Activated CD4-positive, alpha-beta T cell treated with anti-CD3 and anti-CD28 coated beads, Interleukin-2, amount 10 ng/mL, durations not matched to agents 24 days and 14 days (primary cell): ENCODE measurements around the gene ADAP1. TPM values are rescaled to one million over a fixed set of nuclear protein-coding genes. Genes with fewer than 3 reads are reported as not detected.

Experiments
- DNase-seq: peaks from one replicate; pipeline ENCODE4 v3.0.0; 2022
- H3K27ac Mint-ChIP-seq: one replicate; pipeline ENCODE4 v1.8.0; 2022; ENCODE audit warnings: mild to moderate bottlenecking, mixed read lengths
- H3K27me3 Mint-ChIP-seq: one replicate; pipeline ENCODE4 v1.8.0; 2022; ENCODE audit warnings: mixed read lengths
- H3K36me3 Mint-ChIP-seq: one replicate; pipeline ENCODE4 v1.8.0; 2022; ENCODE audit warnings: low read depth, mild to moderate bottlenecking, mixed read lengths
- H3K4me1 Mint-ChIP-seq: one replicate; pipeline ENCODE4 v1.8.0; 2021; ENCODE audit warnings: mixed read lengths
- H3K4me3 Mint-ChIP-seq: one replicate; pipeline ENCODE4 v1.8.0; 2022; ENCODE audit warnings: mild to moderate bottlenecking, moderate library complexity, mixed read lengths
- H3K9me3 Mint-ChIP-seq: one replicate; pipeline ENCODE4 v1.8.0; 2021; ENCODE audit warnings: mixed read lengths
- intact Hi-C: fragments of 100-400 bp; cut with micrococcal nuclease; formaldehyde crosslinking; loops from one replicate; pipeline ENCODE4 v1.15.1; 2023
- total RNA-seq: library from RNA; stranded (reverse); gene quantifications from 2 replicates; pipeline ENCODE4 v1.2.3, GENCODE V29; 2022

Gene ADAP1
- total RNA-seq, 1 donor from 2014 or later = 65.9 TPM

DNA sequence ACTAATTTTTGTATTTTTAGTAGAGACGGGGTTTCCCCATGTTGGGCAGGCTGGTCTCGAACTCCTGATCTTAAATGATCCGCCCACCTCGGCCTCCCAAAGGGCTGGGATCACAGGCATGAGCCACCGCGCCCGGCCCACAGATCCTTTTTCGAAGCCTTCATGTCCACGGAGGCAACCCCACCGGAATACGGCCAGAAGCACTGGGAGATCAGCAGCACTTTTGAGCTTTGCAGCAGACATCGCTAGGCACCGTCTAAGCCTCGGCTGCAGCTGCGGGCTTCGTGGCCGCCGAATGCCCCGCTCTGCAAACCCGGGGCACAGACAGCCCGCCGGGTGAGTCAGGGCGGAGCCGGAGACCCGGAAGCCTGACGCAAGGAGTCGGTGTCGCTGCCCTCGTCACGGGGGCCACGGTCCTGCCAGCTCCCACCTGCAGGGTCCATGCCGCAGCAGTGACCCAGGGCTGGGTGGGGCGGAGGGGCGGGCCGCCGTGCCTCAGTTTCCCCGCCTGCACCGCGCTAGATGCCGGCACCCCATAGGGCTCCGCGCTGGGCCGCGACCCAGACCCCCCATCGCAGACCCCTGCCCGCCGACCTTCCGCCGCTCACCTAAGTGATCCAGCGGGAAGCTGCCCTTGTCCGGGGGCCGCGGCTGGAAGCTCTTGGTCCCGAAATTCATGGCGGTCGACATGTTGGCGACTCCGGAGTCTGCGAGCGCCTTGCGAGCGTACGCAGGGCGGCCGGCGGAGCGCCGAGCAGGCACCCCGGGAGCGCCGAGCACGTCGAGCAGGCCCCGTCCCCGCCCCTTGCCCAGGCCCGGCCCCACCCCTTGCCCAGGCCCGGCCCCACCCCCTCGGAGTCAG, 20.6 kb upstream of the ADAP1 start, which contains the start of gene COX19:
Gene COX19, minus strand, starts transcription at position 730 of the 862 bp plus-strand sequence. Its CDS starts 40 bp downstream, at position 690.
- Mint-ChIP-seq H3K4me3 (peak within 1 kb of the TSS; percentile 95), H3K36me3 (peaks cover 31% of the 10 kb centered on the region), H3K27ac (peak within 1 kb of the TSS; percentile 93), H3K4me1 (peaks cover 13% of the 10 kb centered on the region), H3K9me3 (no peaks in the 10 kb centered on the region), H3K27me3 (no peaks in the 10 kb centered on the region)
- intact Hi-C loops = loop anchor here (1.0 to 10.0 kb wide), 6 partner anchors 20 to 160 kb away; partner anchors contain the start of genes ADAP1, GET4 and GPR146
- peak; percentile 96 for DNase-seq

GRCh38 chr7:974172-974571, 19.7 kb upstream of the ADAP1 start:
- Mint-ChIP-seq H3K36me3 (peaks cover 33% of the 10 kb centered on the region), H3K27ac (peak overlapping the region; percentile 93), H3K27me3 (no peaks in the 10 kb centered on the region), H3K9me3 (no peaks in the 10 kb centered on the region), H3K4me1 (peaks cover 13% of the 10 kb centered on the region), H3K4me3 (peak overlapping the region; percentile 95)
- peak; percentile 69 for DNase-seq
- intact Hi-C loops = loop anchor here (2.0 to 10.0 kb wide), 4 partner anchors 19 to 161 kb away; partner anchors contain the start of genes ADAP1 and GPR146

- intact Hi-C loops = loop anchor here (10.0 kb wide), 1 partner anchor 161 kb away; a partner anchor contains a TSS
- no peak for DNase-seq
- peaks cover 39% of the 10 kb centered on the region for H3K36me3 Mint-ChIP-seq
- H3K27me3 Mint-ChIP-seq = no peaks in the 10 kb centered on the region
- no peaks in the 10 kb centered on the region for H3K9me3 Mint-ChIP-seq
- peak overlapping the region; percentile 48 for H3K27ac Mint-ChIP-seq
- H3K4me3 Mint-ChIP-seq = peak overlapping the region; percentile 51
- H3K4me1 Mint-ChIP-seq = peaks cover 13% of the 10 kb centered on the region
Measured at GRCh38 chr7:973312-973711, 18.8 kb upstream of the ADAP1 start.

DNA sequence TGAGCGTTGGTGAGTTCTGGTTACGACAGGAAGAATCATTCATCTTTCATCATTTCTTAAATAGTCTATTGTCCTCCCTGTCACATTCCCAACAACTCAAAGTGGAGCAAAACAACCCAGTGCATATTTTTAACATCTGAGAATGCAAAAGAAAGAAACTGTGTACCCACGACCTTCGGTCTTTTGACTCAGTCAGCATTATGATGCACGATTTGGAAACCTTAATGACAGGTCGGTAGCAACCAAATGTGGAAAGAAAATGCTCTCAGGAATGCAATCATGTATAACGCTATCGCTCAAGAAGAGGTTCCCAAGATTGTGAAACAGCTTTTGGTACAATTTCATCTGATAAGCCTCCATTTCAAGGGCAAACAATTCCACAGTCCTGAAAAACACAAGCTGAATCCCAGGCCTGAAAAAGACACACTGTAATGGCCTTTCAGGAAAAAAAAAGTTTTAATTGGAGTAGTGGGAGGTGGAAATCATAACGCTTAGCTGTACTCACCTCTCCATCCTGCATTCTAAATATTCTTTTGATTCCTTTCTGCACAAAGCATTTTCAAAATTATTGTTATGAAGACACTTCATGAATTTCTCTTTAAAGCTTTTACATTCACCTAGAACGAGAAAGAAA, 18.3 kb upstream of the ADAP1 start:
- no peaks in the 10 kb centered on the region for H3K27me3 Mint-ChIP-seq
- no peak for DNase-seq
- H3K9me3 Mint-ChIP-seq = no peaks in the 10 kb centered on the region
- H3K4me3 Mint-ChIP-seq = peak overlapping the region; percentile 51
- H3K27ac Mint-ChIP-seq = no peak overlapping the region
- intact Hi-C loops = loop anchor here (10.0 kb wide), 1 partner anchor 162 kb away; a partner anchor contains a TSS
- H3K36me3 Mint-ChIP-seq = peaks cover 44% of the 10 kb centered on the region
- peaks cover 14% of the 10 kb centered on the region for H3K4me1 Mint-ChIP-seq

- no peak for DNase-seq
- H3K9me3 Mint-ChIP-seq = no peaks in the 10 kb centered on the region
- H3K4me1 Mint-ChIP-seq = peaks cover 14% of the 10 kb centered on the region
- intact Hi-C loops = loop anchor here (10.0 kb wide), 1 partner anchor 163 kb away; a partner anchor contains a TSS
- H3K27me3 Mint-ChIP-seq = no peaks in the 10 kb centered on the region
- no peak overlapping the region for H3K4me3 Mint-ChIP-seq
- H3K36me3 Mint-ChIP-seq = peaks cover 51% of the 10 kb centered on the region
- peak overlapping the region; percentile 25 for H3K27ac Mint-ChIP-seq
Measured at GRCh38 chr7:972110-972509, 17.6 kb upstream of the ADAP1 start.

DNA sequence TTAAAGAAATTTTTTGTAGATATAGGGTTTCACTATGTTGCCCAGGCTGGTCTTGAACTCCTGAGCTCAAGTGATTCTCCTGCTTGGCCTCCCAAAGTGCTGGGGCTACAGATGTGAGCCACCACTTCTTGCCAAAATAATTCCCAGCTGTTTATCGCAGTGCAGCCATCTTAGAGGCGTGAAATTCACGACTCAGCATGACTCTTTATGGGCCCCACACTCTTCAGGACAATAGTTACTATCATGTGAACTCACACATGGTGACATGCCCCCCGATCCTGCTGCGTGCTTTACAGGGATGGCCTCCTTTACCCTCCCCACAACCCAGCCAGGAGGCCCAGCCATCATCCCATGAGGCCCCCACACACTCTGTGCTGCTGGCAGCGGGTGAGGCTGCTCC, 16.3 kb upstream of the ADAP1 start:
- H3K36me3 Mint-ChIP-seq = peaks cover 53% of the 10 kb centered on the region
- H3K27me3 Mint-ChIP-seq = no peaks in the 10 kb centered on the region
- no peak overlapping the region for H3K27ac Mint-ChIP-seq
- H3K4me3 Mint-ChIP-seq = no peak overlapping the region
- DNase-seq = no peak
- peaks cover 18% of the 10 kb centered on the region for H3K4me1 Mint-ChIP-seq
- H3K9me3 Mint-ChIP-seq = no peaks in the 10 kb centered on the region
- intact Hi-C loops = loop anchor here (10.0 kb wide), 1 partner anchor 164 kb away; a partner anchor contains a TSS

DNA sequence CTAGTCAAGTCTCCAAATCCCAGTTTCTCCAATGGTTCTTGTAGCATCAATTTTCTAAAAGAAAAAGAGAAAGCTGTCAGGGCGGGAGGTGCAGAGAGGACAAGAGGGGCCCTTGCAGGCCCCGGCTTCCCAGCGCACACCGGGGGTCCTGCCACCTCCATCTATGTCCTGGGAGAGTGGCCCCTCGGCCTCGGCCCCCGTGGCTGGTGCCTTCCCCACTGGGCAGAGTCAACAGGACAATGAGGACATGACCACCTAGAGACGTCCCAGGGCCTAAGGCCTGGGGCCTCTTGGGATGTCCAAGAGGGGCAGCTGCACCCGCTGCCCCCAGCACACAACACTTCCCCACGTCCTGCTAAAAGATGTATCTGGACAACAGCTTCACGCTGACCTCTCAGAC, 14.9 kb upstream of the ADAP1 start:
- intact Hi-C loops = no loop called here
- H3K4me3 Mint-ChIP-seq = no peak overlapping the region
- no peak overlapping the region for H3K27ac Mint-ChIP-seq
- peaks cover 15% of the 10 kb centered on the region for H3K4me1 Mint-ChIP-seq
- H3K27me3 Mint-ChIP-seq = no peaks in the 10 kb centered on the region
- no peak for DNase-seq
- no peaks in the 10 kb centered on the region for H3K9me3 Mint-ChIP-seq
- peaks cover 49% of the 10 kb centered on the region for H3K36me3 Mint-ChIP-seq

GRCh38 chr7:968205-969105, 14.0 kb upstream of the ADAP1 start:
- Mint-ChIP-seq H3K36me3 (peaks cover 46% of the 10 kb centered on the region), H3K27ac (no peak overlapping the region)

DNA sequence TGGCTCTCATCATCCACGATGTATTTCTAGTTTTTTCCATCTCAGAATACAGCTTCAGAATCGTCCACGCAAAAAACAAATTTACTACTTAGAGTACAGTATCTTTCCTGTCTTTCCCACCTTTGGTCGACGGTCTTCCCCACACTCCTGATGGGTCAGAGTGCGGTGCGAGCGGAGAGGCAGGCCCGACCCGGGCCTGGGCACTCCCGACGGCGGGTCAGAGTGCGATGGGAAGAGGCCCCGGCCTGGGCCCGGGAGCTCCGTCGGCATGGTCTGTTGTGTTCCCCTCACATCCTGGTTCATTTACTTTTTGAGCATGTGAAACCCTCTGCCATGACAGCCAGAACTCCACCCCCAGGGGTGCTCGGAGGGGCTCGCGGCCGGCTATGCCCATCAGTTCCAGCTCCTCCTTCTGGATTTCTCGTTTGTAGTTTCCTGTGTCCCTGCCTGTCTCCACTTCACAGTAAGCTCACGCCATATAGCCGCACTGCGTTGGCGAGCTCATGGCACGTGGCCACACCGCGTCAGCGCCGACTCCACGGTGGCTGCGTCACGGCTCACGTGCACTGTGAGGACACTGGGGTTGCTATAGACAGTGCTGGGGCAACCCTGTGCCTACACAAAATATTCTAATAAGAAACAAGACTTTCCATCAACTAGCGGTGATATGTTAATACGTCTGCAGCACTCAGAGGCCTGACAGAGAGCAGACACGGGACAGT, 13.0 kb upstream of the ADAP1 start:
- Mint-ChIP-seq H3K27ac (no peak overlapping the region), H3K9me3 (no peaks in the 10 kb centered on the region)
- intact Hi-C loops = no loop called here

More at GRCh38 chr7:968205-969105, 14.0 kb upstream of the ADAP1 start:
- H3K27me3 Mint-ChIP-seq = peaks cover 2% of the 10 kb centered on the region
- H3K4me3 Mint-ChIP-seq = no peak overlapping the region
- H3K9me3 Mint-ChIP-seq = no peaks in the 10 kb centered on the region
- intact Hi-C loops = no loop called here
- H3K4me1 Mint-ChIP-seq = peaks cover 14% of the 10 kb centered on the region
- DNase-seq = no peak

DNA sequence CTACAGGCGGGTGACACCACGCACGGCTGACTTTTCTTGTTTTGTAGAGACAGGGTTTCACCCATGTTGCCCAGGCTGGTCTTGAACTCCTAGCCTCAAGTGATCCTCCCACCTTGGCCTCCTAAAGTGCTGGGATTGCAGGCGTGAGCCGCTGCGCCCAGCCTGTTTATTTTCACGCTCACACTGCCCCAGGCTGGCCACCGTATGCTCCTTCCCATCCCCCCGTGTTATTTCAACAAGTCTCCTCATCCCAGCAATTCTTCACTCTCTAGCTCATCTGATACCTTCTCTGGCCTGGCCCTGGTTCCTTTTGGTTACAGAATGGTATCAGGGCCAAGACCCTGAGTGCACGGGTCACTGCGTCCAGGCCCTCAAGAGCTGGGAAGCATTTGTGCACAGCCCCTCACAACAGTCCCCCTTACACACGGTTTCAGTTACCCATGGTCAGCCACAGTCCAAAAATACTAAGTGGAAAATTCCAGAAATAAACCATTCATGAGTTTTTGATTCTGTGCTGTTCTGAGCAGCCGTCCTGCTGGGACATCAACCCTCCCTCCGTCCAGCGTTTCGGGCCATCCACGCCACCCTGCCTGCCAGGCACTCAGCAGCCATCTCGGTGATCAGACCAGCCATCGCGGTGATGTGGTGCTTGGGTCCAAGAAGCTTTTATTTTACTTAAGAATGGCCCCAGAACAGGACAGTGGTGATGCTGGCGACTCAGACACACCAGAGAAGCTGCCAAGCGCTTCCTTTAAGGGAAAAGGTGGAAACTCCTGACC, 12.0 kb upstream of the ADAP1 start:
- Mint-ChIP-seq H3K27me3 (peaks cover 3% of the 10 kb centered on the region), H3K4me1 (peaks cover 11% of the 10 kb centered on the region), H3K9me3 (no peaks in the 10 kb centered on the region), H3K36me3 (peaks cover 30% of the 10 kb centered on the region), H3K27ac (no peak overlapping the region), H3K4me3 (no peak overlapping the region)
- DNase-seq = no peak
- intact Hi-C loops = no loop called here

More for the DNA sequence above, 13.0 kb upstream of the ADAP1 start:
- H3K27me3 Mint-ChIP-seq = peaks cover 3% of the 10 kb centered on the region
- H3K36me3 Mint-ChIP-seq = peaks cover 38% of the 10 kb centered on the region
- H3K4me1 Mint-ChIP-seq = peaks cover 14% of the 10 kb centered on the region
- H3K4me3 Mint-ChIP-seq = no peak overlapping the region
- DNase-seq = no peak

- no peaks in the 10 kb centered on the region for H3K9me3 Mint-ChIP-seq
- H3K4me3 Mint-ChIP-seq = no peak overlapping the region
- DNase-seq = no peak
- H3K27me3 Mint-ChIP-seq = peaks cover 3% of the 10 kb centered on the region
- H3K27ac Mint-ChIP-seq = no peak overlapping the region
- H3K4me1 Mint-ChIP-seq = peaks cover 6% of the 10 kb centered on the region
- intact Hi-C loops = no loop called here
- peaks cover 21% of the 10 kb centered on the region for H3K36me3 Mint-ChIP-seq
Measured at GRCh38 chr7:964401-965231, 10.1 kb upstream of the ADAP1 start.
